HL-60 (cell line): ENCODE measurements around the gene TPCN1.

Experiments used
- DNase-seq, 2 experiments: peaks; one replicate each; pipeline ENCODE4 v3.0.0-alpha.2; 2010 to 2020; ENCODE audit warnings: low read depth in 1 of 2, low spot score in 1 of 2
- H3K27ac ChIP-seq: fragments of 250-450 bp; sonication (Bioruptor Pico); replicated peaks from 2 replicates; pipeline ENCODE4 v1.5.1; 2020; ENCODE audit warnings: mild to moderate bottlenecking, moderate library complexity
- H3K27me3 ChIP-seq: fragments of 250-450 bp; sonication (Bioruptor Pico); 2 replicates; pipeline ENCODE4 v1.5.1; 2021; ENCODE audit warnings: mild to moderate bottlenecking, moderate library complexity; ENCODE audit not compliant: insufficient read depth, poor library complexity, severe bottlenecking
- H3K4me3 ChIP-seq: replicated peaks from 2 replicates; pipeline ENCODE4 v1.5.1; 2011; ENCODE audit warnings: mild to moderate bottlenecking, control low read depth, low read length; ENCODE audit not compliant: insufficient read depth
- GABPA ChIP-seq: IDR thresholded peaks from 2 replicates; pipeline ENCODE4 v1.6.1; 2012; ENCODE audit warnings: low read depth
- POLR2AphosphoS5 ChIP-seq: IDR thresholded peaks from 2 replicates; pipeline ENCODE4 v1.6.1; 2012; ENCODE audit warnings: low read depth
- SPI1 ChIP-seq: IDR thresholded peaks from 2 replicates; pipeline ENCODE4 v1.6.1; 2012; ENCODE audit warnings: low read depth, mild to moderate bottlenecking, borderline replicate concordance
- TF ChIP-seq, protein P1 (sequence below): IDR thresholded peaks from 2 replicates; pipeline ENCODE4 v1.6.1; 2012; ENCODE audit warnings: low read depth; ENCODE audit not compliant: insufficient replicate concordance
- TF ChIP-seq, protein P2 (sequence below): IDR thresholded peaks from one replicate; pipeline ENCODE4 v1.5.1; 2011; ENCODE audit warnings: low read length, control low read depth, inconsistent platforms; ENCODE audit not compliant: insufficient read depth

TPCN1 gene

DNA sequence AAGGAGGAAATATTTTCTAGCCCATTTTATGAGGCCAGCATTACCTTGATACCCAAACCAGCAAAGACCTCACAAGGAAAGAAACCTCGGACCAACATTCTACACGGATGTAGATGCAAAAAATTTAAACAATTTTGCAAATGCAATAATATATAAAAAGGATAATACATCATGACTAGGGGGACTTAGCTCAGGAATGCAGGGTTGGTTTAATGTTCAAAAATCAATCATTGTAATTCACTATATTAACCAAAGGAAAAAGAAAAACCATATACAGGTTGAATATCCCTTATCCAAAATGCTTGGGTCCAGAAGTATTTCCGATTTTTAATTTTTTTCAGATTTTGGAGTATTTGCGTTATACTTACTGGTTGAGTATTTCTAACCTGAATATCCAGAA, 33.0 kb downstream of the TPCN1 start:
- TF ChIP-seq POLR2AphosphoS5, result no peak
- TF ChIP-seq, protein P1, sequence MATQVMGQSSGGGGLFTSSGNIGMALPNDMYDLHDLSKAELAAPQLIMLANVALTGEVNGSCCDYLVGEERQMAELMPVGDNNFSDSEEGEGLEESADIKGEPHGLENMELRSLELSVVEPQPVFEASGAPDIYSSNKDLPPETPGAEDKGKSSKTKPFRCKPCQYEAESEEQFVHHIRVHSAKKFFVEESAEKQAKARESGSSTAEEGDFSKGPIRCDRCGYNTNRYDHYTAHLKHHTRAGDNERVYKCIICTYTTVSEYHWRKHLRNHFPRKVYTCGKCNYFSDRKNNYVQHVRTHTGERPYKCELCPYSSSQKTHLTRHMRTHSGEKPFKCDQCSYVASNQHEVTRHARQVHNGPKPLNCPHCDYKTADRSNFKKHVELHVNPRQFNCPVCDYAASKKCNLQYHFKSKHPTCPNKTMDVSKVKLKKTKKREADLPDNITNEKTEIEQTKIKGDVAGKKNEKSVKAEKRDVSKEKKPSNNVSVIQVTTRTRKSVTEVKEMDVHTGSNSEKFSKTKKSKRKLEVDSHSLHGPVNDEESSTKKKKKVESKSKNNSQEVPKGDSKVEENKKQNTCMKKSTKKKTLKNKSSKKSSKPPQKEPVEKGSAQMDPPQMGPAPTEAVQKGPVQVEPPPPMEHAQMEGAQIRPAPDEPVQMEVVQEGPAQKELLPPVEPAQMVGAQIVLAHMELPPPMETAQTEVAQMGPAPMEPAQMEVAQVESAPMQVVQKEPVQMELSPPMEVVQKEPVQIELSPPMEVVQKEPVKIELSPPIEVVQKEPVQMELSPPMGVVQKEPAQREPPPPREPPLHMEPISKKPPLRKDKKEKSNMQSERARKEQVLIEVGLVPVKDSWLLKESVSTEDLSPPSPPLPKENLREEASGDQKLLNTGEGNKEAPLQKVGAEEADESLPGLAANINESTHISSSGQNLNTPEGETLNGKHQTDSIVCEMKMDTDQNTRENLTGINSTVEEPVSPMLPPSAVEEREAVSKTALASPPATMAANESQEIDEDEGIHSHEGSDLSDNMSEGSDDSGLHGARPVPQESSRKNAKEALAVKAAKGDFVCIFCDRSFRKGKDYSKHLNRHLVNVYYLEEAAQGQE, result no peak
- no peak for TF ChIP-seq SPI1
- TF ChIP-seq GABPA, result no peak
- TF ChIP-seq, protein P2, sequence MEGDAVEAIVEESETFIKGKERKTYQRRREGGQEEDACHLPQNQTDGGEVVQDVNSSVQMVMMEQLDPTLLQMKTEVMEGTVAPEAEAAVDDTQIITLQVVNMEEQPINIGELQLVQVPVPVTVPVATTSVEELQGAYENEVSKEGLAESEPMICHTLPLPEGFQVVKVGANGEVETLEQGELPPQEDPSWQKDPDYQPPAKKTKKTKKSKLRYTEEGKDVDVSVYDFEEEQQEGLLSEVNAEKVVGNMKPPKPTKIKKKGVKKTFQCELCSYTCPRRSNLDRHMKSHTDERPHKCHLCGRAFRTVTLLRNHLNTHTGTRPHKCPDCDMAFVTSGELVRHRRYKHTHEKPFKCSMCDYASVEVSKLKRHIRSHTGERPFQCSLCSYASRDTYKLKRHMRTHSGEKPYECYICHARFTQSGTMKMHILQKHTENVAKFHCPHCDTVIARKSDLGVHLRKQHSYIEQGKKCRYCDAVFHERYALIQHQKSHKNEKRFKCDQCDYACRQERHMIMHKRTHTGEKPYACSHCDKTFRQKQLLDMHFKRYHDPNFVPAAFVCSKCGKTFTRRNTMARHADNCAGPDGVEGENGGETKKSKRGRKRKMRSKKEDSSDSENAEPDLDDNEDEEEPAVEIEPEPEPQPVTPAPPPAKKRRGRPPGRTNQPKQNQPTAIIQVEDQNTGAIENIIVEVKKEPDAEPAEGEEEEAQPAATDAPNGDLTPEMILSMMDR, result no peak
- Histone ChIP-seq H3K27ac (no peak overlapping the region), H3K27me3 (no peaks in the 10 kb centered on the region), H3K4me3 (no peak overlapping the region)
- DNase-seq, result no peak

DNA sequence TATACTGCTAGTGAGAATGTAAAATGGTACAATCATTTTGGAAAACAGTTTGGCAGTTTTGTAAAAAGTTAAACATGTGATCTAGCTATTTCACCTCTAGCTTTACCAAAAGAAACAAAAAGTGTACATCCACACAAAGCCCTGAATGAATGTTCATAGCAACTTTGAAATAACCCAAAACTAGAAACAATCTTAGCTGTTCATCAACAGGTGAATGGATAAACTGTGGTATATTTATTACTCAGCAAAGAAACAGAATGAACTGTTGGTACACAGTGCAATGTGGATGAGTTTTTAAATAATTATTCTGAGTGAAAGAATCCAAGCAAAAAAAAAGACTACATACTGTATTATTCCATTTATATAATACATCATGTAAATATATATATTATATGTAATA, 36.3 kb downstream of the TPCN1 start:
- DNase-seq, result no peak
- TF ChIP-seq, protein P2, result no peak
- no peak for TF ChIP-seq GABPA
- H3K4me3 ChIP-seq, result no peak overlapping the region
- H3K27me3 ChIP-seq, result no peaks in the 10 kb centered on the region
- H3K27ac ChIP-seq, result no peak overlapping the region

DNA sequence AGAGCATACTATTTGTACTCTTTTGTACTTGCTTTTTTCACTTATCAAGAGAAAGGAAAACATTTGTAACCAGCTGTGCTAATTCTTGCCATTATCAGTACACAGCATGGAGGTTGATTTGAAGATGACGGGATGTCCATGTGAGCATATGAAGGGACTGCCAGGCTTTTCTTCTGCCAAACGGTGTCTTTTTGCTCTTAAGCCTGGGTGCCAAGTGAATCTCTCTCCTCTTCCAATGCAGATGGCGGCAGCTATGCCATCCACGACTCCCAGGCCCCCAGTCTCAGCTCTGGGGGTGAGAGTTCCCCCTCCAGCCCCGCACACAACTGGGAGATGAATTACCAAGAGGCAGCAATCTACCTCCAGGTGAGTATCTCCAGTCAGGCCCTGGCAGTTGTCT, 38.9 kb downstream of the TPCN1 start:
- TF ChIP-seq SPI1, result no peak
- TF ChIP-seq, protein P2, result no peak
- TF ChIP-seq, protein P1, result no peak
- TF ChIP-seq GABPA, result no peak
- no peak for TF ChIP-seq POLR2AphosphoS5
- H3K27ac ChIP-seq, result no peak overlapping the region
- no peaks in the 10 kb centered on the region for H3K27me3 ChIP-seq
- H3K4me3 ChIP-seq, result no peak overlapping the region
- no peak for DNase-seq

- Histone ChIP-seq H3K4me3 (no peak overlapping the region), H3K27ac (no peak overlapping the region), H3K27me3 (no peaks in the 10 kb centered on the region)
- TF ChIP-seq POLR2AphosphoS5, result no peak
- TF ChIP-seq, protein P2, result no peak
- TF ChIP-seq SPI1, result no peak
- TF ChIP-seq, protein P1, result no peak
- TF ChIP-seq GABPA, result no peak
- DNase-seq, result no peak
These were observed 39.5 kb downstream of the TPCN1 start for GRCh38 chr12:113260636-113261300.
